DOHH2 (cell line): Measurements from ENCODE around the gene FAF2.

Experiments used
- H3F3A ChIP-seq: fragments of 200-600 bp; sonication (generic), shearing (Covaris generic); 2 replicates; pipeline ENCODE4 v1.6.0; 2016; ENCODE audit warnings: antibody characterized with exemption, mild to moderate bottlenecking; ENCODE audit not compliant: control insufficient read depth, insufficient read depth
- H3K27ac ChIP-seq: fragments of 200-600 bp; sonication (generic); 2 replicates; pipeline ENCODE4 v1.5.1; 2014; ENCODE audit warnings: low read depth, mild to moderate bottlenecking, low read length, moderate library complexity
- H3K27me3 ChIP-seq: fragments of 200-600 bp; sonication (generic); 2 replicates; pipeline ENCODE4 v1.6.1; 2014; ENCODE audit warnings: mild to moderate bottlenecking, low read length, mixed read lengths; ENCODE audit not compliant: control insufficient read depth
- H3K36me3 ChIP-seq: fragments of 200-600 bp; sonication (generic); 2 replicates; pipeline ENCODE4 v1.6.1; 2014; ENCODE audit warnings: mild to moderate bottlenecking, low read length, moderate library complexity, mixed read lengths; ENCODE audit not compliant: control insufficient read depth
- H3K4me1 ChIP-seq: fragments of 200-600 bp; sonication (generic); 2 replicates; pipeline ENCODE4 v1.6.1; 2014; ENCODE audit warnings: mild to moderate bottlenecking, low read length, mixed read lengths; ENCODE audit not compliant: control insufficient read depth
- H3K4me2 ChIP-seq: fragments of 200-600 bp; sonication (generic); 2 replicates; pipeline ENCODE4 v1.6.0; 2014; ENCODE audit warnings: mild to moderate bottlenecking, low read length, moderate library complexity
- H3K4me3 ChIP-seq: fragments of 200-600 bp; sonication (generic); 2 replicates; pipeline ENCODE4 v1.5.1; 2014; ENCODE audit warnings: mild to moderate bottlenecking, low read length, mixed read lengths
- H3K79me2 ChIP-seq: fragments of 200-600 bp; sonication (generic); 2 replicates; pipeline ENCODE4 v1.6.1; 2014; ENCODE audit warnings: mild to moderate bottlenecking, low read length, mixed read lengths; ENCODE audit not compliant: control insufficient read depth
- H3K9me2 ChIP-seq: fragments of 200-600 bp; sonication (generic); replicated peaks from 2 replicates; pipeline ENCODE4 v1.6.1; 2014; ENCODE audit warnings: mild to moderate bottlenecking, low read length, mixed read lengths; ENCODE audit not compliant: control insufficient read depth
- H3K9me3 ChIP-seq: fragments of 200-600 bp; sonication (generic); 2 replicates; pipeline ENCODE4 v1.6.1; 2014; ENCODE audit warnings: antibody characterized with exemption, low read length, mixed read lengths; ENCODE audit not compliant: control insufficient read depth, insufficient read depth
- H4K20me1 ChIP-seq: fragments of 200-600 bp; sonication (generic); 2 replicates; pipeline ENCODE4 v1.6.0; 2014; ENCODE audit warnings: low read depth, mild to moderate bottlenecking, antibody characterized with exemption, low read length, moderate library complexity; ENCODE audit not compliant: control insufficient read depth, insufficient read depth
- EZH2phosphoT487 ChIP-seq: fragments of 200-600 bp; sonication (generic); IDR thresholded peaks from 2 replicates; pipeline ENCODE4 v1.6.1; 2017; ENCODE audit warnings: borderline replicate concordance, mild to moderate bottlenecking, antibody characterized with exemption, low read length, moderate library complexity, mixed read lengths
- TF ChIP-seq, protein P1 (sequence below): fragments of 200-600 bp; sonication (generic); IDR thresholded peaks from one replicate; pipeline ENCODE4 v1.5.1; 2014; ENCODE audit warnings: antibody characterized with exemption, mild to moderate bottlenecking, low read depth, low read length; ENCODE audit not compliant: poor library complexity, severe bottlenecking

Gene FAF2

DNA sequence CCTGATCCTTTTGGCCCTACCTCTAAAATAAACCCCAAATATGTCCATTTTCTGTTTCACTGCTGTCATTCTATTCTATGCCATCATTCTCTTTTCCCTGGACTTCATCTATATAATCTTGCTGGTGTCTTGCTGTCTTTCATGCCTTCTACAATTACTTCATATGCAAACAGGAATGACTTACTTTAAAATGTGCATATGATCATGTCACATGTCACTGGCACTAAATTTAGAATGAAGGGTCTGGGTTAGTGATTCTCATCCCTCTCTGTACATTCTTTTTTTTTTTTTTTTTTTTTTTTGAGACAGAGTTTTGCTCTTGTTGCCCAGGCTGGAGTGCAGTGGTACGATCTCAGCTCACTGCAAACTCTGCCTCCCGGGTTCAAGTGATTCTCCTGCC, 22.9 kb downstream of the FAF2 start:
- peaks cover 16% of the 10 kb centered on the region for H3K36me3 ChIP-seq
- no peaks in the 10 kb centered on the region for H3K9me3 ChIP-seq
- TF ChIP-seq EZH2phosphoT487: no peak
- TF ChIP-seq, protein P1, sequence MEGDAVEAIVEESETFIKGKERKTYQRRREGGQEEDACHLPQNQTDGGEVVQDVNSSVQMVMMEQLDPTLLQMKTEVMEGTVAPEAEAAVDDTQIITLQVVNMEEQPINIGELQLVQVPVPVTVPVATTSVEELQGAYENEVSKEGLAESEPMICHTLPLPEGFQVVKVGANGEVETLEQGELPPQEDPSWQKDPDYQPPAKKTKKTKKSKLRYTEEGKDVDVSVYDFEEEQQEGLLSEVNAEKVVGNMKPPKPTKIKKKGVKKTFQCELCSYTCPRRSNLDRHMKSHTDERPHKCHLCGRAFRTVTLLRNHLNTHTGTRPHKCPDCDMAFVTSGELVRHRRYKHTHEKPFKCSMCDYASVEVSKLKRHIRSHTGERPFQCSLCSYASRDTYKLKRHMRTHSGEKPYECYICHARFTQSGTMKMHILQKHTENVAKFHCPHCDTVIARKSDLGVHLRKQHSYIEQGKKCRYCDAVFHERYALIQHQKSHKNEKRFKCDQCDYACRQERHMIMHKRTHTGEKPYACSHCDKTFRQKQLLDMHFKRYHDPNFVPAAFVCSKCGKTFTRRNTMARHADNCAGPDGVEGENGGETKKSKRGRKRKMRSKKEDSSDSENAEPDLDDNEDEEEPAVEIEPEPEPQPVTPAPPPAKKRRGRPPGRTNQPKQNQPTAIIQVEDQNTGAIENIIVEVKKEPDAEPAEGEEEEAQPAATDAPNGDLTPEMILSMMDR: no peak
- no peaks in the 10 kb centered on the region for H3F3A ChIP-seq
- H3K27ac ChIP-seq: no peak overlapping the region
- H4K20me1 ChIP-seq: no peaks in the 10 kb centered on the region
- no peaks in the 10 kb centered on the region for H3K4me1 ChIP-seq
- no peak overlapping the region for H3K4me2 ChIP-seq
- no peaks in the 10 kb centered on the region for H3K27me3 ChIP-seq
- no peak overlapping the region for H3K4me3 ChIP-seq
- H3K9me2 ChIP-seq: no peaks in the 10 kb centered on the region
- peaks cover 60% of the 10 kb centered on the region for H3K79me2 ChIP-seq

DNA sequence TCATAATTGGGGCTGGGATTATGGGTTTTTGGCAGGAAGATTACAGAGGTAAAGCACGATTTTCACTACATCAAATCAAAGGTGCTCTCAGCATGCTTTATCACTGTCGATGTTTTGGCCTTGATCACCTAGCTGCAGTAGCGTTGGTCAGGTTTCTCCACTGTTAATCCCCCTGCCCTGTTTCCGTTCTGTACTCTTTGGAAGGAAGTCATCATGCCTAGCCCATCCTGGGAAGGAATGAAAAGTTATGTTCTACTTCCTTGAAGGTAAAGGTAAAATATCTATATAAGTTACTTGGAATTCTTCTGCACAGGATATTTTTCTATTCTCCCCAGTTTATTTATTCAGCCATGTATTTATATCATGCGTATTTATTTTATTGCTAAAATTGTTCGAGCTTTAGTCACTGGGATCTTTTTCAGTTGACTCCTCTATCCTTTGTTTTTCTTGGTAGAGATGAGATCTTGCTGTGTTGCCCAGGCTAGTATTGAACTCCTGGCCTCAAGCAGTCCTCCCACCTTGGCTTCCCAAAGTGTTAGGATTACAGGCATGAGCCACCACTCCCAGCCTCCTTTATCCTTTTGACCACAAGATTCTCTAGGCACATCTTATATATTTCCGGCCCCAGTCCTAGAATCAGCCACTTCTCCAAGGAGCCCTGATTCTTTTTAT, 25.3 kb downstream of the FAF2 start:
- H4K20me1 ChIP-seq: no peaks in the 10 kb centered on the region
- no peaks in the 10 kb centered on the region for H3K9me2 ChIP-seq
- H3F3A ChIP-seq: no peaks in the 10 kb centered on the region
- TF ChIP-seq EZH2phosphoT487: no peak
- TF ChIP-seq, protein P1: no peak
- H3K79me2 ChIP-seq: peaks cover 50% of the 10 kb centered on the region
- H3K36me3 ChIP-seq: peaks cover 11% of the 10 kb centered on the region
- H3K27ac ChIP-seq: no peak overlapping the region
- H3K9me3 ChIP-seq: no peaks in the 10 kb centered on the region
- H3K27me3 ChIP-seq: no peaks in the 10 kb centered on the region
- no peak overlapping the region for H3K4me2 ChIP-seq
- H3K4me3 ChIP-seq: no peak overlapping the region
- no peaks in the 10 kb centered on the region for H3K4me1 ChIP-seq

DNA sequence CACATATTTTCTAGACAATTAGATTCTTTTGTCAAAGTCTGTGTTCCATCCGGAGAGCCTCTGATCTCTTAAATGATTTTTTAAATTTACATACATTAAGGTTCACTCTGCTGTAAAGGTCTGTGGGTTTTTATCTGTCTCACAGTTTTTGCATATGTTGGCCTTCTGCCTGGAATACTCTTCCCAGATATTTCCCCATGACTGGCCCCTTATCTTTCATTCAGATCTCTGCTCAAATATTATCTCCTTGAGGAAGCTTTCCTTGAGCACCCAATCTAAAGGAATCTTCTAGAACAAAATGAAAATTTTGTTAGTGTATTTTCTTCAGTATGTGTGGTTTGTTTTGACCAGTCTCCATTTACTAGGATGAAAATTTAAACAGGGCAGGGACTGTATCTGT, 26.3 kb downstream of the FAF2 start:
- H3F3A ChIP-seq: no peaks in the 10 kb centered on the region
- H3K9me2 ChIP-seq: no peaks in the 10 kb centered on the region
- H3K27ac ChIP-seq: no peak overlapping the region
- peaks cover 52% of the 10 kb centered on the region for H3K79me2 ChIP-seq
- H3K4me2 ChIP-seq: no peak overlapping the region
- H3K36me3 ChIP-seq: peaks cover 18% of the 10 kb centered on the region
- no peaks in the 10 kb centered on the region for H3K27me3 ChIP-seq
- no peak overlapping the region for H3K4me3 ChIP-seq
- H3K4me1 ChIP-seq: no peaks in the 10 kb centered on the region
- no peaks in the 10 kb centered on the region for H4K20me1 ChIP-seq
- TF ChIP-seq, protein P1: no peak
- no peak for TF ChIP-seq EZH2phosphoT487
- no peaks in the 10 kb centered on the region for H3K9me3 ChIP-seq
